HG03095 (cell line): Measurements from ENCODE around the gene CTF1.
"Not testable (repeated sequence)": the region's sequence is repeated elsewhere in the genome, so short reads cannot be mapped to it uniquely, and the experiment has no call there.

ENCODE experiments used
- ATAC-seq: cut with Tn5 transposase; IDR thresholded peaks from one replicate; pipeline ENCODE4 v1.9.1; 2021; ENCODE audit warnings: moderate library complexity; ENCODE audit not compliant: unreplicated experiment

The CTF1 gene

GRCh38 chr16:30887927-30888326 lies 8.5 kb upstream of the CTF1 start:
- ATAC-seq = no peak

GRCh38 chr16:30888856-30889499 lies 7.4 kb upstream of the CTF1 start:
- no peak for ATAC-seq

- no peak for ATAC-seq
These were observed 6.7 kb upstream of the CTF1 start for GRCh38 chr16:30889721-30890120.

- ATAC-seq = not testable (repeated sequence)
These were observed 5.2 kb upstream of the CTF1 start for GRCh38 chr16:30891043-30891823.

- no peak for ATAC-seq
These were observed 3.6 kb upstream of the CTF1 start for GRCh38 chr16:30892670-30893416.

GRCh38 chr16:30893417-30893743 lies 3.0 kb upstream of the CTF1 start:
- ATAC-seq = no peak

- peak; percentile 67 for ATAC-seq
These were observed 2.5 kb upstream of the CTF1 start, which contains the start of gene BCL7C for GRCh38 chr16:30893744-30894539. TSS of gene BCL7C (minus strand) at chr16:30894077. CDS start at chr16:30893944, 133 bp downstream.

- ATAC-seq = no peak
These were observed 1.7 kb upstream of the CTF1 start for GRCh38 chr16:30894540-30895368.

GRCh38 chr16:30895627-30896260 lies 670 bp upstream of the CTF1 start:
- no peak for ATAC-seq

GRCh38 chr16:30896889-30897733 lies 697 bp downstream of the CTF1 start:
- ATAC-seq = peak; percentile 38

GRCh38 chr16:30899794-30900193 lies 3.4 kb downstream of the CTF1 start:
- ATAC-seq = no peak

GRCh38 chr16:30900588-30900987 lies 4.2 kb downstream of the CTF1 start:
- no peak for ATAC-seq

GRCh38 chr16:30901201-30902028 lies 5.0 kb downstream of the CTF1 start:
- no peak for ATAC-seq

- no peak for ATAC-seq
These were observed 5.9 kb downstream of the CTF1 start for GRCh38 chr16:30902029-30902972.

- no peak for ATAC-seq
These were observed 6.6 kb downstream of the CTF1 start for GRCh38 chr16:30903002-30903401.

GRCh38 chr16:30903596-30903995 lies 7.2 kb downstream of the CTF1 start:
- no peak for ATAC-seq
